22Rv1 (cell line): Measurements from ENCODE around the gene BMERB1.
"Not testable (repeated sequence)": the region's sequence is repeated elsewhere in the genome, so short reads cannot be mapped to it uniquely, and the experiment has no call there.

Source experiments
- H3K27ac ChIP-seq: fragments of 450-650 bp; 2 replicates; pipeline ENCODE4 v1.5.1; 2017
- ZFX ChIP-seq: fragments of 450-650 bp; IDR thresholded peaks from 2 replicates; pipeline ENCODE4 v1.6.1; 2017; ENCODE audit warnings: antibody characterized with exemption, borderline replicate concordance
- TF ChIP-seq, protein P1 (sequence below): fragments of 450-650 bp; IDR thresholded peaks from 2 replicates; pipeline ENCODE4 v1.5.1; 2017; ENCODE audit warnings: mild to moderate bottlenecking

The BMERB1 gene

GRCh38 chr16:15422222-15422621 lies 12.2 kb upstream of the BMERB1 start:
- H3K27ac ChIP-seq = no peak overlapping the region
- TF ChIP-seq ZFX = no peak
- TF ChIP-seq, protein P1, sequence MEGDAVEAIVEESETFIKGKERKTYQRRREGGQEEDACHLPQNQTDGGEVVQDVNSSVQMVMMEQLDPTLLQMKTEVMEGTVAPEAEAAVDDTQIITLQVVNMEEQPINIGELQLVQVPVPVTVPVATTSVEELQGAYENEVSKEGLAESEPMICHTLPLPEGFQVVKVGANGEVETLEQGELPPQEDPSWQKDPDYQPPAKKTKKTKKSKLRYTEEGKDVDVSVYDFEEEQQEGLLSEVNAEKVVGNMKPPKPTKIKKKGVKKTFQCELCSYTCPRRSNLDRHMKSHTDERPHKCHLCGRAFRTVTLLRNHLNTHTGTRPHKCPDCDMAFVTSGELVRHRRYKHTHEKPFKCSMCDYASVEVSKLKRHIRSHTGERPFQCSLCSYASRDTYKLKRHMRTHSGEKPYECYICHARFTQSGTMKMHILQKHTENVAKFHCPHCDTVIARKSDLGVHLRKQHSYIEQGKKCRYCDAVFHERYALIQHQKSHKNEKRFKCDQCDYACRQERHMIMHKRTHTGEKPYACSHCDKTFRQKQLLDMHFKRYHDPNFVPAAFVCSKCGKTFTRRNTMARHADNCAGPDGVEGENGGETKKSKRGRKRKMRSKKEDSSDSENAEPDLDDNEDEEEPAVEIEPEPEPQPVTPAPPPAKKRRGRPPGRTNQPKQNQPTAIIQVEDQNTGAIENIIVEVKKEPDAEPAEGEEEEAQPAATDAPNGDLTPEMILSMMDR = no peak

GRCh38 chr16:15425861-15426260 lies 8.5 kb upstream of the BMERB1 start:
- H3K27ac ChIP-seq = no peak overlapping the region
- no peak for TF ChIP-seq ZFX
- TF ChIP-seq, protein P1 = no peak

- no peak overlapping the region for H3K27ac ChIP-seq
Measured at GRCh38 chr16:15426796-15427195, 7.6 kb upstream of the BMERB1 start.

DNA sequence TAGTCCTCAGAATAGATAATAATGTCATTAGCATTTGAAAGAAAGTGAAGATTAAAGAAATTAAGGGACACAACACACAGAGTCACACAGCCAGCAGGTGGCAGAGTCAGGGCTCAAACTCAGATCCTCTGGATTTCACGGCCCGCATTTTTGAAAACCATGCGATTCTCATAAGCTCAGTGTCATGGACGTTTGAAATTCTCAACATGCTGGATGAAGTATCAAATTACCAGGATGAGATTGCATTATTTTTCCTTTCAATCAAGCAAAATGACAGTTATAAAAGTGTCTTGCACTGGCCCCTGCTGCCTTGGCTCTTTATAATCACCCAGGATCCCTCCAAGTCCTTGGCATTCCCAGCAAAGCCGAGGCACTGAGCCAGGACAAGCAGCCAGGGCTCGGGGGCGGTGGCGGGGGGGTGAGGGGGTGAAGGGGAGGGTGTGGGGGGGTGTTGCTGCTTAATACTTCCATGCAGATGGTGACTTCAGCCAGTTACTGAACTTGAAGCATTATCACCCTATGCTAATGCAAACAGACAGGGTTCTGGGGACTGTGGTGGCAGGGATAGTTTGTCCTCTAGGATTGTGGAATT lies 6.6 kb upstream of the BMERB1 start:
- no peak overlapping the region for H3K27ac ChIP-seq
- TF ChIP-seq, protein P1 = peak; percentile 69
- no peak for TF ChIP-seq ZFX

More at GRCh38 chr16:15426796-15427195, 7.6 kb upstream of the BMERB1 start:
- no peak for TF ChIP-seq ZFX

DNA sequence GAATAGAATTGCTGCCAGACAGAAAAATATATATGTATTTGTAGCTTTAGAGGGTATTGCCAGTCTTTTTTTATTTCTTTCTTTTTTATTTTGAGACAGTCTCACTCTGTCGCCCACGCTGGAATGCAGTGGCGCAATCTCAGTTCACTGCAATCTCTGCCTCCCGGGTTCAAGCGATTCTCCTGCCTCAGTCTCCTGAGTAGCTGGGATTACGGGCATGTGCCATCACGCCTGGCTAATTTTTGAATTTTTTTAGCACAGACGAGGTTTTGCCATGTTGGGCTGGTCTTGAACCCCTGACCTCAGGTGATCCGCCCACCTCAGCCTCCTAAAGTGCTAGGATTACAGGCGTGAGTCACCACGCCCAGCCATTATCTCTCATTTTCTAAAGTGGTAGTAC lies 3.5 kb upstream of the BMERB1 start:
- not testable (repeated sequence) for H3K27ac ChIP-seq

DNA sequence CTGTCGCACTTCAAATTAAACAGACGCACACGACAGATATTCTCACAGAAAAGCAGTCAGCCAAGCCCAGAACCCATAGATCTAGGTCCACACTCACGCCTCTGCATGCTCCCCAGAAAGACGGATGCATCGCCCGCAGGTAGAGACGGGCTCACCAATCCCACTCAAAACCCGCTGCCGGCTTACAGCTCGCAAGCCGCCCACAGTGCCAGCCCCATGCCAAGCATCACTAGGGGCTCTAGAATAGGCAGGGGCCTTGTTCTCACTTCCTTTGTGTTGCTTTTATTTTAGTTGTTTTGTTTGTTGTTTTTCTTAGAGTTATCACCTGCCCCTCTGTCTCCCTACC lies 336 bp upstream of the BMERB1 start:
- H3K27ac ChIP-seq = no peak overlapping the region
- no peak for TF ChIP-seq ZFX
- TF ChIP-seq, protein P1 = no peak

- no peak overlapping the region for H3K27ac ChIP-seq
- TF ChIP-seq, protein P1 = 0 out of 2 replicates have a peak, but pooled peaks have one; percentile 7
- TF ChIP-seq ZFX = no peak
Measured at GRCh38 chr16:15435216-15435864, 952 bp downstream of the BMERB1 start.

GRCh38 chr16:15439102-15439501 lies 4.7 kb downstream of the BMERB1 start:
- TF ChIP-seq ZFX = no peak
- TF ChIP-seq, protein P1 = no peak
- H3K27ac ChIP-seq = no peak overlapping the region
